Peyer's patch (tissue), 4 donors: ENCODE results near the gene SLC27A4.

Experiments used
- CTCF ChIP-seq, 6 experiments: fragments of 450-650 bp in 4 of 6; fragments of 200-600 bp in 2 of 6; sonication (generic) in 1 of 6; IDR thresholded peaks; one replicate each; pipeline ENCODE4 v1.5.1; 2017 to 2019; ENCODE audit warnings: antibody characterized with exemption in 6 of 6, mild to moderate bottlenecking in 3 of 6, moderate library complexity in 1 of 6
- POLR2A ChIP-seq, 2 donors: fragments of 450-650 bp; IDR thresholded peaks; one replicate each; pipeline ENCODE4 v1.5.1; 2017; ENCODE audit warnings: antibody characterized with exemption in 2 of 2, mild to moderate bottlenecking in 2 of 2, moderate library complexity in 2 of 2

GRCh38 chr9:128304971-128305288, 35.4 kb upstream of the SLC27A4 start:
- TF ChIP-seq CTCF (IDR thresholded peaks at IDR 0.05) (no peak), POLR2A (IDR thresholded peaks at IDR 0.05) (no peak)
